HG02970 (cell line): ENCODE data around the gene TMEM81.

Experiments used
- ATAC-seq: cut with Tn5 transposase; IDR thresholded peaks from one replicate; pipeline ENCODE4 v1.9.1; 2021; ENCODE audit warnings: mild to moderate bottlenecking, moderate library complexity, moderate number of reproducible peaks; ENCODE audit not compliant: unreplicated experiment, low FRiP score

Gene TMEM81

GRCh38 chr1:205041001-205041715, 43.1 kb downstream of the TMEM81 start:
- no peak for ATAC-seq

GRCh38 chr1:205038132-205038786, 46.0 kb downstream of the TMEM81 start:
- no peak for ATAC-seq

GRCh38 chr1:205037539-205037938, 46.7 kb downstream of the TMEM81 start:
- no peak for ATAC-seq
